Measurements from ENCODE around the gene CTCFL. TPM values are rescaled to one million over a fixed set of nuclear protein-coding genes. Genes with fewer than 3 reads are reported as not detected.

CTCFL gene
- total RNA-seq, 1 experiment from 2014 or later, result not detected

DNA sequence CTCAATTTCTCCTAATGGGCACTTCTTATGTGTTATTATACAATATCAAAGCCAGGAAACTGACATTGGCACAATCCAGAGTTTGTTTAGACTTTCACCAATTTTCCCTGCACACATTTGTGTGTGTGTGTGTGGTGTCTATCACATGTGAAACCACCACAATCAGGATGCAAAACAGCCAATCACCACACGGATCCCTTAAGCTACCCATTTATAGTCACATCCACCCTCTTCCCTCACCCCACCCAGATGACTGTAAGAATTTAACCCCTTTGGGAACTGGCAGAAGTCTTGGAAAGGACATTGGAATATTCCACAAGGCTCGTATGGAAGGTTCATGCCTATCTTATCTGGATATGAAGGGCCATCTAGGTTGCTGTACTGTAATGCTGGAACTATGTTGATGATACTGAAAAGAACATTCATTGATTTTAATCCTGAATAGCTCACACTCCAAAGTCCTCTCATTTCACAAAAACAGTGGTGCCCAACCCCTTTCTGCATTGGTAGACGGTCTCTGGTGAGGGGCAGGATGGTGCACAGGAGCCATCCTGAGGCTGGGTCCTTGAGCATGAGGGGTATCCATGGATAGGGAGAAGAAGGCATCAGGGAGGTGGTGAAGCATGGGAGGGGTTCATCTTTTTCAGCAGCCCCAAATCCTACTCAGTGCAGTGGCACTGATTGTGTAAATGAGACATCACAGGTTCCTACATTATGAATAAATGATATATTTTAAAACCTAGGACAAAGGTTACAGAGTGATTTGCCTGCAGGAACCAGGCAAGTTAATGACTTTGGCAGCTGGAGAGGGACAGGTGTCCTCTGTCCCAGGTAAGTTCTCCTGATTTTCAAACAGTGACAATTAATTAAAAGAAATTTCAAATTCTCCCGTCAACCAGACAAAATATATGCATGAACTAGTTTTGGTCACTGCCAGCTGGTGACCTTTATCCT lies 12.1 kb upstream of the CTCFL start:
- BruUV-seq (replicated peaks), result no TSS peak
- H3K4me2 ChIP-seq, result no peak overlapping the region
- POLR2A ChIA-PET (ENCODE audit: unreplicated experiment), result no interaction called here
- H3K4me1 ChIP-seq (replicated peaks; ENCODE audit: insufficient read depth), result no peaks in the 10 kb centered on the region
- CTCF ChIA-PET, result no interaction called here
- H3K36me3 ChIP-seq (ENCODE audit: low read depth), result no peaks in the 10 kb centered on the region
- no peak overlapping the region for H3K27ac ChIP-seq
- intact Hi-C loops (cut with micrococcal nuclease; ENCODE audit: unreplicated experiment), result no loop called here
- H4K20me1 ChIP-seq (ENCODE audit: insufficient read depth), result no peaks in the 10 kb centered on the region
- no peaks in the 10 kb centered on the region for H3F3A ChIP-seq (ENCODE audit: insufficient read depth, low read depth)
- H3K27me3 ChIP-seq (ENCODE audit: insufficient read depth, low read depth), result peaks cover 81% of the 10 kb centered on the region
- no peak for TF ChIP-seq EZH2 (IDR thresholded peaks at IDR 0.05; ENCODE audit: low read depth)
- TF ChIP-seq, protein P1, sequence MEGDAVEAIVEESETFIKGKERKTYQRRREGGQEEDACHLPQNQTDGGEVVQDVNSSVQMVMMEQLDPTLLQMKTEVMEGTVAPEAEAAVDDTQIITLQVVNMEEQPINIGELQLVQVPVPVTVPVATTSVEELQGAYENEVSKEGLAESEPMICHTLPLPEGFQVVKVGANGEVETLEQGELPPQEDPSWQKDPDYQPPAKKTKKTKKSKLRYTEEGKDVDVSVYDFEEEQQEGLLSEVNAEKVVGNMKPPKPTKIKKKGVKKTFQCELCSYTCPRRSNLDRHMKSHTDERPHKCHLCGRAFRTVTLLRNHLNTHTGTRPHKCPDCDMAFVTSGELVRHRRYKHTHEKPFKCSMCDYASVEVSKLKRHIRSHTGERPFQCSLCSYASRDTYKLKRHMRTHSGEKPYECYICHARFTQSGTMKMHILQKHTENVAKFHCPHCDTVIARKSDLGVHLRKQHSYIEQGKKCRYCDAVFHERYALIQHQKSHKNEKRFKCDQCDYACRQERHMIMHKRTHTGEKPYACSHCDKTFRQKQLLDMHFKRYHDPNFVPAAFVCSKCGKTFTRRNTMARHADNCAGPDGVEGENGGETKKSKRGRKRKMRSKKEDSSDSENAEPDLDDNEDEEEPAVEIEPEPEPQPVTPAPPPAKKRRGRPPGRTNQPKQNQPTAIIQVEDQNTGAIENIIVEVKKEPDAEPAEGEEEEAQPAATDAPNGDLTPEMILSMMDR (conservative IDR thresholded peaks at IDR 0.05), result no peak
- H3K9me2 ChIP-seq (ENCODE audit: insufficient read depth), result no peaks in the 10 kb centered on the region
- no peak overlapping the region for H3K4me3 ChIP-seq
- no peaks in the 10 kb centered on the region for H3K79me2 ChIP-seq (ENCODE audit: low read depth)
- no peak overlapping the region for H2AFZ ChIP-seq
- H3K9me3 ChIP-seq (ENCODE audit: insufficient read depth, low read depth), result 0 out of 2 replicates have a peak, but pooled peaks cover 4% of the 10 kb centered on the region
- no peak for DNase-seq

DNA sequence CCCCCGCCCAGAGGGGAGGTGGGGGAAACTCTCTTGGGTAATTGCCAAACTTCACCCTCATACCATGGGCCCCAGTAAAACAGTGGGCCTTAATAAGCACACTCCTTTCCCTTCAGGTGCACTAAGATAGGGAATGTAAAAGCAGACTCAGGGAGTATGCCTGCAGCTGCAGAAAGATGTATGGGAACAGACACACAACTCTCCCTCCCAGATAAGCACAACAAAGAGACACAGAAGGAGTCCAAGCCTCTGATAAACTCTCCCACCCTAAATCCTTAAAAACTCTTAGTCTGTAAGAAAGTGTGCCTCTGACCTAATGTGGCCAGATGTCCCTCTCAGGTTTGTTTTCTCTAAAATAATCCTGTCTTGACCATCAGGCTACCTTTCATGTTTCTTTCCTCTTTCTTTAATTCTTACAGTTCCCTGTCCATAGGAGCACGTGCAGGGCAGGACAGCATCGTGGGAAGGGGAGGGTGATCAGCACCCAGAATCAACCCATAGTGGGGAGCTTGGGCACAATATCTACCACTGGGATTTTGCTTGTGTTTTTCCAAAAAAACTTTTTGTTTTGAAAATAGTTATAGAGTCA lies 11.3 kb upstream of the CTCFL start:
- no peak overlapping the region for H3K4me2 ChIP-seq
- no peak overlapping the region for H3K4me3 ChIP-seq
- H3K27me3 ChIP-seq (ENCODE audit: insufficient read depth, low read depth), result peaks cover 72% of the 10 kb centered on the region
- DNase-seq, result no peak
- H3K9me3 ChIP-seq (ENCODE audit: insufficient read depth, low read depth), result 0 out of 2 replicates have a peak, but pooled peaks cover 4% of the 10 kb centered on the region
- H2AFZ ChIP-seq, result no peak overlapping the region
- intact Hi-C loops (cut with micrococcal nuclease; ENCODE audit: unreplicated experiment), result no loop called here
- no peaks in the 10 kb centered on the region for H4K20me1 ChIP-seq (ENCODE audit: insufficient read depth)
- H3K9me2 ChIP-seq (ENCODE audit: insufficient read depth), result no peaks in the 10 kb centered on the region
- no peaks in the 10 kb centered on the region for H3K79me2 ChIP-seq (ENCODE audit: low read depth)
- no peaks in the 10 kb centered on the region for H3K4me1 ChIP-seq (replicated peaks; ENCODE audit: insufficient read depth)
- TF ChIP-seq, protein P1 (conservative IDR thresholded peaks at IDR 0.05), result no peak
- TF ChIP-seq EZH2 (IDR thresholded peaks at IDR 0.05; ENCODE audit: low read depth), result no peak
- POLR2A ChIA-PET (ENCODE audit: unreplicated experiment), result no interaction called here
- CTCF ChIA-PET, result no interaction called here
- no peak overlapping the region for H3K27ac ChIP-seq
- no TSS peak for BruUV-seq (replicated peaks)
- no peaks in the 10 kb centered on the region for H3F3A ChIP-seq (ENCODE audit: insufficient read depth, low read depth)
- no peaks in the 10 kb centered on the region for H3K36me3 ChIP-seq (ENCODE audit: low read depth)

DNA sequence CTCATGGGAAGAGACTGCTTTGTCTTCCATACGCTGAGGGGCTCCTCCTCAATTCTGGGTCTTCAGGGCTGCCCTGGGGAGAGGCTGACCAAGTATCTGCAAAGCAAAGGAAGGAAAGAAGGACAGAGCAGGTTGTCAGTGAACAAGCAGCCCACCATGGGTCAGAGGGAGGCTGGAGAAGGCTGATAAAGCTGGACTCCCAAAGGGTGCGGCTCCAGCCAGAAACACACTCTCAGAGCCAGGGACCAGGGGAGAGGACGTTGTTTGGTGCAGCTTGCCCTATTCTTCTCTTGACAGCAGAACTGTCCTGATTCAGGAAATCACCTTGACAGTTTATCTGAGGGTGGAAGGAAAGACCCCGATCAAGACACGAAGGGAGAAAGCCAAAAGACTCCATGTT lies 10.4 kb upstream of the CTCFL start:
- H3K27me3 ChIP-seq (ENCODE audit: insufficient read depth, low read depth), result peaks cover 63% of the 10 kb centered on the region
- no peaks in the 10 kb centered on the region for H3K9me2 ChIP-seq (ENCODE audit: insufficient read depth)
- CTCF ChIA-PET, result no interaction called here
- no peak overlapping the region for H2AFZ ChIP-seq
- H3K4me3 ChIP-seq, result no peak overlapping the region
- no peaks in the 10 kb centered on the region for H4K20me1 ChIP-seq (ENCODE audit: insufficient read depth)
- H3K9me3 ChIP-seq (ENCODE audit: insufficient read depth, low read depth), result 0 out of 2 replicates have a peak, but pooled peaks cover 4% of the 10 kb centered on the region
- no peak for DNase-seq
- H3K4me1 ChIP-seq (replicated peaks; ENCODE audit: insufficient read depth), result no peaks in the 10 kb centered on the region
- TF ChIP-seq, protein P1 (conservative IDR thresholded peaks at IDR 0.05), result no peak
- no peak for TF ChIP-seq EZH2 (IDR thresholded peaks at IDR 0.05; ENCODE audit: low read depth)
- intact Hi-C loops (cut with micrococcal nuclease; ENCODE audit: unreplicated experiment), result no loop called here
- BruUV-seq (replicated peaks), result no TSS peak
- H3K27ac ChIP-seq, result no peak overlapping the region
- H3K4me2 ChIP-seq, result no peak overlapping the region
- H3F3A ChIP-seq (ENCODE audit: insufficient read depth, low read depth), result no peaks in the 10 kb centered on the region
- POLR2A ChIA-PET (ENCODE audit: unreplicated experiment), result no interaction called here
- no peaks in the 10 kb centered on the region for H3K36me3 ChIP-seq (ENCODE audit: low read depth)
- no peaks in the 10 kb centered on the region for H3K79me2 ChIP-seq (ENCODE audit: low read depth)
